Ishikawa (cell line): ENCODE results near the gene LRRIQ1.

Experiments used
- CEBPB ChIP-seq: IDR thresholded peaks from 2 replicates; pipeline ENCODE4 v1.6.1; 2012
- CREB1 ChIP-seq: IDR thresholded peaks from 2 replicates; pipeline ENCODE4 v1.6.1; 2012; ENCODE audit warnings: low read depth
- EGR1 ChIP-seq: IDR thresholded peaks from 2 replicates; pipeline ENCODE4 v1.6.1; 2012
- EP300 ChIP-seq: IDR thresholded peaks from 2 replicates; pipeline ENCODE4 v1.6.1; 2012; ENCODE audit warnings: borderline replicate concordance
- FOXM1 ChIP-seq: IDR thresholded peaks from 2 replicates; pipeline ENCODE4 v1.6.1; 2012; ENCODE audit warnings: low read depth, borderline replicate concordance
- NFIC ChIP-seq: IDR thresholded peaks from 2 replicates; pipeline ENCODE4 v1.6.1; 2012
- RAD21 ChIP-seq: IDR thresholded peaks from 2 replicates; pipeline ENCODE4 v1.6.1; 2012; ENCODE audit warnings: low read depth
- TAF1 ChIP-seq: IDR thresholded peaks from 2 replicates; pipeline ENCODE4 v1.6.1; 2012; ENCODE audit warnings: low read depth, mild to moderate bottlenecking
- TCF12 ChIP-seq: IDR thresholded peaks from 2 replicates; pipeline ENCODE4 v1.6.1; 2012; ENCODE audit warnings: low read depth
- TEAD4 ChIP-seq: IDR thresholded peaks from 2 replicates; pipeline ENCODE4 v1.6.1; 2012
- USF1 ChIP-seq: IDR thresholded peaks from 2 replicates; pipeline ENCODE4 v1.6.1; 2012
- YY1 ChIP-seq: IDR thresholded peaks from 2 replicates; pipeline ENCODE4 v1.6.1; 2012; ENCODE audit warnings: low read depth
- ZBTB7A ChIP-seq: IDR thresholded peaks from 2 replicates; pipeline ENCODE4 v1.6.1; 2012; ENCODE audit warnings: low read depth
- TF ChIP-seq, protein P1 (sequence below): IDR thresholded peaks from 2 replicates; pipeline ENCODE4 v1.6.1; 2012
- TF ChIP-seq, protein P2 (sequence below): IDR thresholded peaks from 2 replicates; pipeline ENCODE4 v1.6.1; 2012; ENCODE audit warnings: low read depth, mild to moderate bottlenecking

Gene LRRIQ1

DNA sequence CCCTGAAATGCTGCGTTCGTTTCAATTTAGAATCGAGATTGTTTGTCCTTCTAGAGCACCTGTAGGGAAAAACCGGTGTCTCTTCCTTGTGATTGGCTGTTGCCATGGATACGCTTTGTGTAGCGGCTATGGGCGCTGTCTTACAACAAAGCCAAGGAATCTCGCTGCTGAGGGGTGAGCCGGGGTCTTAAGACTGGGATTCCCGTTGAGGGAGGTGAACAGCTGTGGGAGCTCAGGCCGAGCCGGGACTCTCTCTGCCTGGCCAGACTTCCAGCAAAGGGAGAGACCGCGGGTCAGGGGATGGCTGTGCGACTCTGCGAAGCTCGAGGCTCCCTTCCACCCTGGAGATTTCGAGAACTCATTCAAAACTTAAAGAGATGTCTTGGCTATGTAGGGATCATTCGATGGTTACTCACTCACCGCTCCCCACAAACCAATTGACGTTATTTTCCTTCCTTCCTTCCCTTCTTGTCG, at the start of gene LRRIQ1, which contains the start of gene TSPAN19:
TSS of gene LRRIQ1 (plus strand) at position 118 of the 474 bp plus-strand sequence. CDS start 1,826 bp downstream, outside the sequence.
TSS of gene TSPAN19 (minus strand) at position 44 of the 474 bp plus-strand sequence. CDS start 6,331 bp downstream, outside the sequence.
- TF ChIP-seq TAF1 (no peak), YY1 (peak; percentile 76), EP300 (no peak), ZBTB7A (no peak)

DNA sequence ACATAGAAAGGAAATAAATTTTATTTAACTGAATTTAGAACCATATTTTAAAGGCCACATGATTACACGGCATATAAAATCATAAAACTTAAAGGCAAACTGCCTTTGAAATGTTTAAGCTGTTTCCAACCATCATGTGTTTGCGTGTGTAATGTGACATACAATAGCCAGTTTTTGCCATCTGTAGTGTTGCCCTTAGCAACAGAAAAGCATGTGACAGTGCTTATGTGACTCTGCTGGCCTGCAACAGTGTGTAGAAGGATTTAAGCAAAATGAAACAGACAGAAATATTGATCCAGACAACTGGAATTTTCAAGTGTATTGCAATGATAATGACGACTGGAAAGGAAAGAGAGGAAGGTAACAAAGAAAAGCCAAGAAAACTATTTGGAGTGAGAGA, 49.6 kb upstream of the LRRIQ1 start:
- TF ChIP-seq NFIC (no peak), CEBPB (no peak), EGR1 (no peak), FOXM1 (no peak), ZBTB7A (no peak), RAD21 (no peak), EP300 (no peak), USF1 (no peak)
- TF ChIP-seq, protein P1, sequence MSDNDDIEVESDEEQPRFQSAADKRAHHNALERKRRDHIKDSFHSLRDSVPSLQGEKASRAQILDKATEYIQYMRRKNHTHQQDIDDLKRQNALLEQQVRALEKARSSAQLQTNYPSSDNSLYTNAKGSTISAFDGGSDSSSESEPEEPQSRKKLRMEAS: no peak

- TF ChIP-seq EP300 (no peak), CREB1 (no peak), USF1 (no peak), TCF12 (no peak), TAF1 (no peak), NFIC (no peak), FOXM1 (no peak), YY1 (no peak), EGR1 (no peak), RAD21 (no peak), ZBTB7A (no peak), TEAD4 (no peak), CEBPB (no peak)
- TF ChIP-seq, protein P1: no peak
- TF ChIP-seq, protein P2, sequence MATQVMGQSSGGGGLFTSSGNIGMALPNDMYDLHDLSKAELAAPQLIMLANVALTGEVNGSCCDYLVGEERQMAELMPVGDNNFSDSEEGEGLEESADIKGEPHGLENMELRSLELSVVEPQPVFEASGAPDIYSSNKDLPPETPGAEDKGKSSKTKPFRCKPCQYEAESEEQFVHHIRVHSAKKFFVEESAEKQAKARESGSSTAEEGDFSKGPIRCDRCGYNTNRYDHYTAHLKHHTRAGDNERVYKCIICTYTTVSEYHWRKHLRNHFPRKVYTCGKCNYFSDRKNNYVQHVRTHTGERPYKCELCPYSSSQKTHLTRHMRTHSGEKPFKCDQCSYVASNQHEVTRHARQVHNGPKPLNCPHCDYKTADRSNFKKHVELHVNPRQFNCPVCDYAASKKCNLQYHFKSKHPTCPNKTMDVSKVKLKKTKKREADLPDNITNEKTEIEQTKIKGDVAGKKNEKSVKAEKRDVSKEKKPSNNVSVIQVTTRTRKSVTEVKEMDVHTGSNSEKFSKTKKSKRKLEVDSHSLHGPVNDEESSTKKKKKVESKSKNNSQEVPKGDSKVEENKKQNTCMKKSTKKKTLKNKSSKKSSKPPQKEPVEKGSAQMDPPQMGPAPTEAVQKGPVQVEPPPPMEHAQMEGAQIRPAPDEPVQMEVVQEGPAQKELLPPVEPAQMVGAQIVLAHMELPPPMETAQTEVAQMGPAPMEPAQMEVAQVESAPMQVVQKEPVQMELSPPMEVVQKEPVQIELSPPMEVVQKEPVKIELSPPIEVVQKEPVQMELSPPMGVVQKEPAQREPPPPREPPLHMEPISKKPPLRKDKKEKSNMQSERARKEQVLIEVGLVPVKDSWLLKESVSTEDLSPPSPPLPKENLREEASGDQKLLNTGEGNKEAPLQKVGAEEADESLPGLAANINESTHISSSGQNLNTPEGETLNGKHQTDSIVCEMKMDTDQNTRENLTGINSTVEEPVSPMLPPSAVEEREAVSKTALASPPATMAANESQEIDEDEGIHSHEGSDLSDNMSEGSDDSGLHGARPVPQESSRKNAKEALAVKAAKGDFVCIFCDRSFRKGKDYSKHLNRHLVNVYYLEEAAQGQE: no peak
Measured at GRCh38 chr12:84994426-84994825, 41.7 kb upstream of the LRRIQ1 start.

DNA sequence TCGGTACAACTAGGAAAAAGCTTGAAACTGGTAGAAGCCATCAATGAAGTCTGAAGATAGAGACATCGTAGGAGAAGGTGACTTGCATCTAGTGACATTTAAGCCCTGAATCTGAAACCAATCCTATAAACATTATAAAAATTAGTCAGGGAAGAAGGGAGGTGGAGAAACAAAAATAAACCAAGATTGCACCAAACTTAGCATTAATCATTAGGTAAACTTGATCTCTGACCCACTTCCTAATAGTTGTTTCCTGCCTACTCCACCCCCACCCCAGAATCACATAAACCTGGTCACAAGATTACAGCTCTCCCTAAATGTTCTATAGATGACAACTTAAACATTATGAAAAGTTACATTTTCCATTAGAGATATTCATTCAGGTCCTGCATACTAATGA, 40.5 kb upstream of the LRRIQ1 start:
- no peak for TF ChIP-seq USF1
- TF ChIP-seq CEBPB: no peak
- TF ChIP-seq TAF1: no peak
- TF ChIP-seq EGR1: no peak

DNA sequence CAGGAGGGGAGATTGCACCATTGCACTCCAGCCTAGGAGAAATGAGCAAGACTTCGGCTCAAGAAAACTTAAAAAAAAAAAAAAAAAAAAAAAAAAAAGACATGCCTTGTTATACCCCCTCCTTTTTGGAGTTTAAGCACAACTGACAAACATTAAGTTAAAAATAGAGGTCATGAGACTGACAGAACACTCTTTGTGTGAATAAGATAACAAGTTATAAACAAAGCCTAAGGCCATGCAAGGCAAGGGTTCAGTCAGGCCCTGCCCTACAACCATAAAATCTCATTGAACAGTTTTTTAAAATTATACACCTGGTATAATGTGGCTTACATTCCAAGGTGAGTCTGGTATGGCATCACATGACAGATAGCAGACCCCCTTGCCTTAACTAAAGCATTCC, 39.4 kb upstream of the LRRIQ1 start:
- no peak for TF ChIP-seq RAD21
- no peak for TF ChIP-seq EP300
- TF ChIP-seq TCF12: no peak
- TF ChIP-seq, protein P1: no peak
- TF ChIP-seq YY1: no peak
- no peak for TF ChIP-seq NFIC
- no peak for TF ChIP-seq TAF1
- no peak for TF ChIP-seq CREB1
- TF ChIP-seq ZBTB7A: no peak
- no peak for TF ChIP-seq FOXM1
- no peak for TF ChIP-seq TEAD4
- no peak for TF ChIP-seq USF1
- no peak for TF ChIP-seq CEBPB
- TF ChIP-seq EGR1: no peak
- TF ChIP-seq, protein P2: no peak
